SK-N-SH treated with all-trans-retinoic acid at 6 μM for 48 hours (cell line): ENCODE data around the gene RSBN1.

Experiments used
- ARNTL ChIP-seq: fragments of 450-650 bp; formaldehyde crosslinking; IDR thresholded peaks from 2 replicates; pipeline ENCODE4 v1.5.0; 2020; ENCODE audit warnings: low read depth, mild to moderate bottlenecking, moderate library complexity, borderline replicate concordance
- ESRRG ChIP-seq: fragments of 250-450 bp; sonication (Bioruptor Pico); IDR thresholded peaks from 2 replicates; pipeline ENCODE4 v1.6.1; 2021; ENCODE audit warnings: mild to moderate bottlenecking
- PATZ1 ChIP-seq: fragments of 250-450 bp; sonication (Bioruptor Pico); IDR thresholded peaks from 2 replicates; pipeline ENCODE4 v1.8.0; 2020; ENCODE audit warnings: mild to moderate bottlenecking, moderate library complexity, borderline replicate concordance
- ZFP3 ChIP-seq: fragments of 250-450 bp; sonication (Bioruptor Pico); IDR thresholded peaks from 2 replicates; pipeline ENCODE4 v1.5.0; 2020; ENCODE audit warnings: mild to moderate bottlenecking, moderate library complexity

GRCh38 chr1:113779542-113779941 is 32.7 kb downstream of the RSBN1 start:
- TF ChIP-seq ZFP3 (CRISPR knock-in tag): no peak
- no peak for TF ChIP-seq PATZ1 (CRISPR knock-in tag)
- TF ChIP-seq ARNTL (CRISPR knock-in tag): no peak
- TF ChIP-seq ESRRG: no peak
